Progenitor cell of endocrine pancreas (in vitro differentiated cells): ENCODE measurements around the gene XRN2. TPM values are rescaled to one million over a fixed set of nuclear protein-coding genes. Genes with fewer than 3 reads are reported as not detected.
"Not testable (repeated sequence)": the region's sequence is repeated elsewhere in the genome, so short reads cannot be mapped to it uniquely, and the experiment has no call there.

Source experiments
- DNase-seq: peaks from one replicate; pipeline ENCODE4 v3.0.0; 2021; ENCODE audit warnings: low spot score; ENCODE audit not compliant: unreplicated experiment
- H3K27ac Mint-ChIP-seq: 2 replicates; pipeline ENCODE4 v1.8.0; 2021; ENCODE audit warnings: mild to moderate bottlenecking, moderate library complexity, mixed read lengths
- H3K27me3 Mint-ChIP-seq: 2 replicates; pipeline ENCODE4 v1.8.0; 2021; ENCODE audit warnings: mixed read lengths
- H3K36me3 Mint-ChIP-seq: 2 replicates; pipeline ENCODE4 v1.8.0; 2022; ENCODE audit warnings: mixed read lengths; ENCODE audit not compliant: insufficient read depth
- H3K4me1 Mint-ChIP-seq: 2 replicates; pipeline ENCODE4 v1.8.0; 2021; ENCODE audit warnings: low read depth, mixed read lengths
- H3K4me3 Mint-ChIP-seq: 2 replicates; pipeline ENCODE4 v1.8.0; 2021; ENCODE audit warnings: low read depth, mild to moderate bottlenecking, moderate library complexity, mixed read lengths
- H3K9me3 Mint-ChIP-seq: 2 replicates; pipeline ENCODE4 v1.8.0; 2021; ENCODE audit warnings: low read depth, mixed read lengths
- CTCF ChIP-seq: fragments of 200-600 bp; sonication (generic); IDR thresholded peaks from one replicate; pipeline ENCODE4 v1.5.0; 2021; ENCODE audit warnings: antibody characterized with exemption, mild to moderate bottlenecking; ENCODE audit not compliant: unreplicated experiment
- total RNA-seq: library from RNA; stranded (reverse); gene quantifications from 2 replicates; pipeline ENCODE4 v1.2.1, GENCODE V29; 2021

The XRN2 gene
- total RNA-seq, 1 donor from 2014 or later, result 91.0 TPM

- Mint-ChIP-seq H3K4me1 (no peaks in the 10 kb centered on the region), H3K27me3 (peaks cover 16% of the 10 kb centered on the region), H3K9me3 (peaks cover 21% of the 10 kb centered on the region), H3K36me3 (peaks cover 1% of the 10 kb centered on the region), H3K4me3 (no peak overlapping the region), H3K27ac (no peak overlapping the region)
- no peak for DNase-seq
- no peak for TF ChIP-seq CTCF
These were observed 118.6 kb downstream of the XRN2 start for GRCh38 chr20:21421601-21422236.

GRCh38 chr20:21423712-21424111 is 120.6 kb downstream of the XRN2 start:
- H3K4me1 Mint-ChIP-seq, H3K27me3 Mint-ChIP-seq, H3K36me3 Mint-ChIP-seq, H3K27ac Mint-ChIP-seq, DNase-seq, H3K4me3 Mint-ChIP-seq: not testable (repeated sequence)
- peaks cover 19% of the 10 kb centered on the region for H3K9me3 Mint-ChIP-seq

DNA sequence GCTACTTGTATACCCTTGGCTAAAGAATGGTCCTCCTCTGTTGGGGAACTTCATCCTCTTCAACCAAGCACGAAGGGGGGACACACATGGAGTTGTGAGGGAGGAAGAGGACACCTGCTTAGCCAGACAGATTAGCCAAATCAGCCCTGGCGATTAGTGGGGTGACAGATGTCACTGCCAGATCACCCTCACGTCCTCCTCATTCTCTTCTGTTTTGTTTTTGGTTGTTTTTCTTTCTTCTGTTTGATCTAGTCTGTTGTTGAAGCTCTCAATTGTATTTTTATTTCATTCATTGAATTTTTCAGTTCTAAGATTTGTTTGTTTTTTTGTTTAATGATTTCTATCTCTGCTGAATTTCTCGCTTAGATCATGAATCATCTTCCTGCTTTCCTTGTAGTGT is 121.7 kb downstream of the XRN2 start:
- no peak overlapping the region for H3K27ac Mint-ChIP-seq
- peaks cover 19% of the 10 kb centered on the region for H3K9me3 Mint-ChIP-seq
- no peak for DNase-seq
- no peak overlapping the region for H3K4me3 Mint-ChIP-seq
- H3K4me1 Mint-ChIP-seq, result no peaks in the 10 kb centered on the region
- peaks cover 3% of the 10 kb centered on the region for H3K27me3 Mint-ChIP-seq
- peaks cover 1% of the 10 kb centered on the region for H3K36me3 Mint-ChIP-seq
- TF ChIP-seq CTCF, result no peak

DNA sequence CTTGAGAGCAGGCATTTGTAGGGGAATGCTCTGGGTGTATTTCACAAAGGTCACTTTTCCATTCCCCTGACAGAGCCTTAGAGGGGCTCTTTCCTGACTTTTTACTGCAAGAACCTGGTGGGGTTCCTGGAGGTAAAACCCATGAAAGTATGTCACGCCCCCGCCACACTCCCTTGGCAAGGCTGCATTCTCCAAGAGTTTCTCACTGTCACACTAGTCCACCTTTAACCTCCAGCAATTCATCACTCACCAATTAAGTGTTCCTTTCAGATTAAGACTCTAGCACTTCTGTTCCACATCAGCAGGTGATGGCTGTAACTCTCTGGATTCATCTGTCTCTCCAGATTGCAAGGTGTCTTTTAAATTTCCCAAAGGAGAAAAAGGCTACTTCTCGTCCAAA is 126.9 kb downstream of the XRN2 start:
- H3K27ac Mint-ChIP-seq, result no peak overlapping the region
- TF ChIP-seq CTCF, result no peak
- H3K9me3 Mint-ChIP-seq, result peaks cover 4% of the 10 kb centered on the region
- no peak for DNase-seq
- peaks cover 16% of the 10 kb centered on the region for H3K27me3 Mint-ChIP-seq
- H3K36me3 Mint-ChIP-seq, result no peaks in the 10 kb centered on the region
- no peaks in the 10 kb centered on the region for H3K4me1 Mint-ChIP-seq
- H3K4me3 Mint-ChIP-seq, result no peak overlapping the region

DNA sequence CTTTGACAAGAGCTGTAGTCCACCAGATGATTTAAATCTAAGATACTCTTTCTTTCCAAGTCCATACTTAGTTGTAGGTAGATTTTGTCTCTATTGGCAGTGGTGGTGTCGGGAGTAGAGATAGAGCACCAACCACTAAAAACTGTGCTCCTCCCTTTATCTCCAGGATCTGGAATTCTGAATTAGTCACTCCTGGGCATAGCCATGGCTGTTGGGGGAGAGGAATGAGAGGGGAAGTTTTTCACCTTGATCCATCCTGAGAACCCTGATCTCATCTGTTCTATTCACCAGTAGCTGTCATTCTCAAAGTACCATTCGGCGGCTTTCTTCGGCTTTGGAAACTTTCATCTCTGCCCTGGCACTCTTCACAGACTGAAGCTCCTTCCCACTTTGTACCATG is 129.8 kb downstream of the XRN2 start:
- H3K4me3 Mint-ChIP-seq, result no peak overlapping the region
- TF ChIP-seq CTCF, result no peak
- H3K9me3 Mint-ChIP-seq, result no peaks in the 10 kb centered on the region
- no peak for DNase-seq
- H3K27ac Mint-ChIP-seq, result no peak overlapping the region
- no peaks in the 10 kb centered on the region for H3K4me1 Mint-ChIP-seq
- no peaks in the 10 kb centered on the region for H3K36me3 Mint-ChIP-seq
- H3K27me3 Mint-ChIP-seq, result peaks cover 13% of the 10 kb centered on the region

DNA sequence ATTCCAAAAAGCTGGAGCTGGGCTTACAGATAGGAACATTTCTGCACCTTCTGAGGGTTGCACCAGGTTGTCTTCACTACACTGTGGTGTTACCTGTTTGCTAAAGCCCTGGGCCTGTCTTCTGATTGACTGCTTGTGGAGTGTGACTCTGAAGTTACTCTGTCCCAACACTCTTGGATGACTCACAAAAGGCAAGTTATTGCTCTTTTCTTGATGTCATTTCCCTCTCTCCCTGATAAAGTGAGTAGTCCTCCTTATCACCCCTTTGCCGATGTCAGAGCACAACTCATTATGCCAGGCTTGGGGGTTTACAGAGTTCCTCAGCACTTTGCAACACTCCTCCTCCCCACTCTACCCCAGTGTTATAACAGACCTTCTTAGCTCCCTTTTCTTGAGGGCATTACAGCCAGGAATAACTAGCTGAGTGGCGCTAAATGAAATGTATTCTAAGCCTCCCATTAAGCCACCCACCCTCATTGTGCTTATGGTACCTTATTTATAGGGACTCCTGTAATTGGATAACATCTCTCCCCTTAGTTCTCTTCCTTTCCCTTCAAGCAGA is 130.3 kb downstream of the XRN2 start:
- Mint-ChIP-seq H3K36me3 (no peaks in the 10 kb centered on the region), H3K9me3 (no peaks in the 10 kb centered on the region), H3K27ac (no peak overlapping the region), H3K4me1 (no peaks in the 10 kb centered on the region), H3K4me3 (no peak overlapping the region), H3K27me3 (peaks cover 13% of the 10 kb centered on the region)
- TF ChIP-seq CTCF, result no peak
- no peak for DNase-seq
